IMR-90 (cell line): ENCODE results near the gene GPR158. TPM values are rescaled to one million over a fixed set of nuclear protein-coding genes. Genes with fewer than 3 reads are reported as not detected.
"Not testable (repeated sequence)": the region's sequence is repeated elsewhere in the genome, so short reads cannot be mapped to it uniquely, and the experiment has no call there.

ENCODE experiments used
- ATAC-seq: fragments of 200-7000 bp; cut with Tn5 transposase; 2 replicates; pipeline ENCODE4 v1.9.1; 2020; ENCODE audit warnings: low read depth, mild to moderate bottlenecking, moderate library complexity
- BruUV-seq: library from RNA; stranded (reverse); fragments of 400-500 nt; replicated peaks from 2 replicates; lab custom pipeline; 2021; lab: Mats Ljungman, UMichigan
- CTCF ChIA-PET: fragments of 300-600 bp; formaldehyde crosslinking; extraction: SDS; loops from one replicate; lab custom pipeline; 2021; ENCODE audit warnings: antibody characterized with exemption; lab: Yijun Ruan, JAX
- POLR2A ChIA-PET: fragments of 300-600 bp; sonication (Branson Sonifier 250); formaldehyde crosslinking; loops from one replicate; lab custom pipeline; 2022; ENCODE audit warnings: antibody characterized with exemption; ENCODE audit not compliant: unreplicated experiment; lab: Charles Lee
- DNase-seq: peaks from one replicate; pipeline ENCODE4 v3.0.0; 2013
- H2AFZ ChIP-seq: replicated peaks from 2 replicates; pipeline ENCODE3; 2013; ENCODE audit warnings: low read length, mild to moderate bottlenecking; ENCODE audit not compliant: poor library complexity
- H2AK5ac ChIP-seq: 2 replicates; pipeline ENCODE4 v1.6.1; 2013; ENCODE audit warnings: low read depth, low read length, inconsistent platforms
- H2AK9ac ChIP-seq: replicated peaks from 2 replicates; pipeline ENCODE3; 2013; ENCODE audit warnings: mild to moderate bottlenecking, low read depth, low read length, moderate library complexity; ENCODE audit not compliant: poor library complexity
- H2BK120ac ChIP-seq: 2 replicates; pipeline ENCODE4 v1.6.1; 2013; ENCODE audit warnings: low read depth, low read length, inconsistent platforms
- H2BK15ac ChIP-seq: 3 replicates; pipeline ENCODE4 v1.6.1; 2013; ENCODE audit warnings: low read depth, low read length, inconsistent platforms
- H2BK20ac ChIP-seq: 2 replicates; pipeline ENCODE4 v1.6.1; 2013; ENCODE audit warnings: low read depth, mild to moderate bottlenecking, inconsistent platforms, low read length, moderate library complexity
- H2BK5ac ChIP-seq: 2 replicates; pipeline ENCODE4 v1.6.1; 2013; ENCODE audit warnings: mild to moderate bottlenecking, low read depth, low read length, inconsistent platforms; ENCODE audit not compliant: poor library complexity, severe bottlenecking
- H3K14ac ChIP-seq: replicated peaks from 2 replicates; pipeline ENCODE4 v1.6.1; 2013; ENCODE audit warnings: low read depth, low read length, inconsistent platforms
- H3K18ac ChIP-seq: 2 replicates; pipeline ENCODE4 v1.6.1; 2013; ENCODE audit warnings: low read depth, low read length, control low read depth
- H3K23ac ChIP-seq: 2 replicates; pipeline ENCODE4 v1.6.1; 2013; ENCODE audit warnings: low read depth, low read length, inconsistent platforms
- H3K27ac ChIP-seq: 2 replicates; pipeline ENCODE4 v1.5.1; 2013; ENCODE audit warnings: mild to moderate bottlenecking, control low read depth, low read length; ENCODE audit not compliant: insufficient read depth
- H3K27me3 ChIP-seq: 2 replicates; pipeline ENCODE4 v1.6.1; 2013; ENCODE audit warnings: low read length; ENCODE audit not compliant: control insufficient read depth, insufficient read depth
- H3K36me3 ChIP-seq: 2 replicates; pipeline ENCODE4 v1.6.1; 2013; ENCODE audit warnings: low read length, mixed read lengths; ENCODE audit not compliant: control insufficient read depth, insufficient read depth
- H3K4ac ChIP-seq: 2 replicates; pipeline ENCODE4 v1.6.1; 2013; ENCODE audit warnings: low read depth, low read length, inconsistent platforms
- H3K4me1 ChIP-seq: 2 replicates; pipeline ENCODE4 v1.6.1; 2013; ENCODE audit warnings: low read length, mixed read lengths; ENCODE audit not compliant: control insufficient read depth, insufficient read depth
- H3K4me2 ChIP-seq: 2 replicates; pipeline ENCODE4 v1.6.1; 2013; ENCODE audit warnings: low read depth, mild to moderate bottlenecking, control low read depth, low read length, moderate library complexity
- H3K4me3 ChIP-seq: 2 replicates; pipeline ENCODE4 v1.5.1; 2013; ENCODE audit warnings: low read depth, mild to moderate bottlenecking, control low read depth, low read length, moderate library complexity; ENCODE audit not compliant: insufficient read depth
- H3K56ac ChIP-seq: 2 replicates; pipeline ENCODE4 v1.6.1; 2013; ENCODE audit warnings: low read length, inconsistent platforms; ENCODE audit not compliant: insufficient read depth; ENCODE audit errors: extremely low read depth
- H3K79me1 ChIP-seq, 2 experiments: 2 replicates each; pipeline ENCODE4 v1.6.1; 2013; ENCODE audit warnings: low read length in 2 of 2, inconsistent platforms in 1 of 2, low read depth in 1 of 2
- H3K9ac ChIP-seq: 2 replicates; pipeline ENCODE4 v1.6.1; 2013; ENCODE audit warnings: low read depth, low read length, control low read depth
- H3K9me1 ChIP-seq: 2 replicates; pipeline ENCODE4 v1.6.1; 2013; ENCODE audit warnings: low read length, inconsistent platforms; ENCODE audit not compliant: insufficient read depth
- H3K9me3 ChIP-seq: 2 replicates; pipeline ENCODE4 v1.6.1; 2013; ENCODE audit warnings: low read length; ENCODE audit not compliant: control insufficient read depth, insufficient read depth
- H4K20me1 ChIP-seq: 2 replicates; pipeline ENCODE4 v1.6.1; 2013; ENCODE audit warnings: low read length, inconsistent platforms; ENCODE audit not compliant: insufficient read depth
- H4K5ac ChIP-seq: 2 replicates; pipeline ENCODE4 v1.6.1; 2013; ENCODE audit warnings: mild to moderate bottlenecking, low read depth, low read length, control low read depth
- H4K8ac ChIP-seq, 2 experiments: 2 replicates each; pipeline ENCODE4 v1.6.1; 2013; ENCODE audit warnings: low read depth in 2 of 2, low read length in 2 of 2, control low read depth in 1 of 2, inconsistent platforms in 1 of 2
- H4K91ac ChIP-seq: 2 replicates; pipeline ENCODE4 v1.6.1; 2013; ENCODE audit warnings: low read depth, low read length, inconsistent platforms; ENCODE audit not compliant: insufficient read depth
- WGBS, 2 experiments: methylation state at CpG; one replicate each; pipeline versions ENCODE4 v1.1.5 to v1.1.7; 2013; ENCODE audit warnings: missing lambda C conversion rate in 2 of 2; ENCODE audit not compliant: insufficient read length in 1 of 2; ENCODE audit errors: extremely low coverage in 2 of 2; 5-methylcytosine and 5-hydroxymethylcytosine counted together
- dilution Hi-C: fragments of 300-500 bp; cut with HindIII; formaldehyde crosslinking; loops from one replicate; pipeline ENCODE4 v1.14.3; 2018; ENCODE audit warnings: low sequenced_read_pairs; ENCODE audit not compliant: unreplicated experiment
- in situ Hi-C: fragments of 300-500 bp; cut with MboI; formaldehyde crosslinking; loops from 3 replicates; pipeline ENCODE4 v1.14.3; 2019; ENCODE audit warnings: low sequenced_read_pairs, inconsistent platforms, mixed read lengths
- intact Hi-C: fragments of 100-400 bp; cut with micrococcal nuclease; formaldehyde crosslinking; loops from 2 replicates; pipeline ENCODE4 v1.10.0; 2022
- polyA plus RNA-seq, 3 experiments: library from polyadenylated mRNA; depleted of rRNA; stranded (reverse); fragments of >200 nt; gene quantifications; 2 replicates each; pipeline ENCODE4 v1.2.3, GENCODE V29; 2012; ENCODE audit warnings: low replicate concordance in 1 of 3
- total RNA-seq: library from RNA; depleted of rRNA; stranded (reverse); fragments of >200 nt; gene quantifications from 2 replicates; pipeline ENCODE4 v1.2.3, GENCODE V29; 2012

GPR158 gene
- total and polyA plus RNA-seq, 2 of the 4 experiments (the other 2 are of a cell fraction) = not detected

- H3K36me3 ChIP-seq, H3K14ac ChIP-seq, ATAC-seq, H2AFZ ChIP-seq, H3K9ac ChIP-seq, DNase-seq, H2AK5ac ChIP-seq, H3K9me1 ChIP-seq, H3K18ac ChIP-seq, POLR2A ChIA-PET, in situ Hi-C loops, H3K27me3 ChIP-seq, H2BK120ac ChIP-seq, H3K4ac ChIP-seq, H4K91ac ChIP-seq, intact Hi-C loops, H2BK15ac ChIP-seq, H2BK5ac ChIP-seq, H3K4me1 ChIP-seq, H3K9me3 ChIP-seq, H2AK9ac ChIP-seq, H3K23ac ChIP-seq, H4K8ac ChIP-seq, H4K5ac ChIP-seq, BruUV-seq, H3K4me3 ChIP-seq, H3K4me2 ChIP-seq, H3K27ac ChIP-seq, H2BK20ac ChIP-seq, H4K20me1 ChIP-seq, CTCF ChIA-PET, H3K79me1 ChIP-seq, H3K56ac ChIP-seq, dilution Hi-C loops: not testable (repeated sequence)
- 67% methylated on average over 3 of the region's 9 CpGs; no CpG with 5 or more reads in 1 of the 2 experiments for WGBS, 2 experiments
Measured at GRCh38 chr10:25317596-25318211, 142.9 kb downstream of the GPR158 start.
